Limb (tissue), 2 donors: ENCODE measurements around the gene PIGH.

Experiments used
- DNase-seq, 2 donors: peaks; one replicate each; pipeline ENCODE4 v3.0.0-alpha.2; 2016; ENCODE audit errors: extremely low spot score in 2 of 2

PIGH gene

DNA sequence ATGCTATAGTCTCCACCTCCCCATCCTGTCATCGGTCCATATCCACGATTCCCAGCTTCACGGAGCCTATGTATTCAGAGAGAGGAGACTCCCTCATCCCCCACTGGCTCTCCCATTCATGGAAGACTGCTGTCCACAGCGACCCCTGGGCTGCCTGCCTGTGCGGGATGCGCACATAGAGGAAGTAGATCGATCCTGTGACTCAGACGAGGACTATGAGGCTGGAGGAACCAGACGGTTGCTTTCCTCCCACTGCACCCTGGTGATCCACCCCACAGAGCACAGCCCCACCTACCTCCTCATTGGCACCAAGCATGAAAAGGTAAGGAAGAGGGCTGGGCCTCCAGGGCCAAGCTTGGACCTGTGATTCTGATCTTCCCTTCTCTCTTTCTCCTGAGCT lies 24.4 kb downstream of the PIGH start:
- DNase-seq = no peak

DNA sequence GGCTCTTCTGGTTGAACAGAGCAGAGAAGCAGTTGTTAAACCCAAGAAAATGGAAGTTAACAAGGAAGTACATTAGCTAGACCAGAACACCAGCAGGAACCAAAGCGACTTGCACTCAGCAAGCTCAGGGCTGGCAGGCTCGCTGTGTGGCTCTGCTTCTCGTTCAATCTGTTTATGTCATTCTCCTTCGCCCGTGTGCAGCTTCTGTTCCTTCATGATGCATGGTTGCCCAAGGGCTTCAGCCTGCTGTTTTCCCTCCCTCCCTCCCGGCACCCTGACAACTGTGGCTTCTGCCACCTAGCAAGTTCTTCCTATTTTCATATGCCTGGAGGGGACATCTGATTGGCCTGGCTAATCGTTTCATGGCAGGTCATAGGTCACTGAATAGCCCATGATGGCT lies 25.3 kb downstream of the PIGH start:
- no peak for DNase-seq

DNA sequence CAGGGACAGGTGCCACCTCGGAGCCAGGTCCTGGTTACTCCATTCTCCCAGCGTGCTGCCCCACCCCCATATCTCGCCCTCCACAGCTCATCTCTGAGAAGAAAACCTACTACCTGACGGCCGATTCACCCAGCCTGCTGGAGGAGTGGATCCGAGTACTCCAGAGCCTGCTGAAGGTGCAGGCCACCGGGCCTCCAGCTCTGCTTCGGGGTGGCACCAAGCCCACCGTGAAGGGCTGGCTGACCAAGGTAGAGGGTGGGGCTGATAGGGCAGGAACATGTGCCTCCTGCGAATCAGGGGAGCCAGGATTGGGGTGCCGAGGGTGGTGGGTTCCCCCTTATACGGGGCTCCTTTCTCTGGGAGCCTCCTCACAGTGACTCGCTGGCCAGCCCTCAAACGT lies 25.9 kb downstream of the PIGH start:
- no peak for DNase-seq

DNA sequence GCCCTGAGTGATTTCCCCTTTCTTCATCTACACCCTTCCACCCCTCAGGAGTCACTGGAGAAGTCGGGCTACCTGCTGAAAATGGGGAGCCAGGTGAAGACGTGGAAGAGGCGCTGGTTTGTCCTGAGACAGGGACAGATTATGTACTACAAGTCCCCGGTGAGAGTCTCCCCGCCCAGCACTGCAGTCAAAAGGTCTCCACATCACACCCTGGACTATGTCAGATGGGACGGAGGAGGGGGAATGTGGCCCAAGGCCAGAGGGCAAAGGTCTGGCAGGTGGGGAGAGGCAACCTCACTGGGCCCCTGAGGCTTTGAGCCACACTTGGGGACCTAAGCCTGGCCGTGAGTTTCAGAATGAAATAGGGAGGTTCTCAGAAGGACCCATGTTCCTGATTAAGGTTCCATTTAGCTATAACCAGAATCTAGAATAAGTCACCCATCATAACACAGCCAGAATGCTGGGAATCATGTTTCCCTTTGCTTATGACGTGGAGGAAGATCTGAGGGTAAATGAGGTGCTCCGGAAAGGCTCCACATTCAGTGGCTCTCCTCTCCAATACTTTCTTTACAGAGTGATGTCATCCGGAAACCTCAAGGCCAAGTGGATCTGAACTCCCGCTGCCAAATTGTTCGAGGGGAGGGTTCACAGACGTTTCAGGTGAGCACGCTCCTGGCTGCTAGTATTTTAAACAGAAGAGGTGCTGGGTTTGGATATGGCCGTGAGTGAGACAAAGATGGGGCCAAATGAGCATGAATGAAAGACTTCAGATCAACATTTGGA lies 26.6 kb downstream of the PIGH start:
- DNase-seq = no peak

GRCh38 chr14:67572608-67573007 lies 27.5 kb downstream of the PIGH start:
- no peak for DNase-seq

DNA sequence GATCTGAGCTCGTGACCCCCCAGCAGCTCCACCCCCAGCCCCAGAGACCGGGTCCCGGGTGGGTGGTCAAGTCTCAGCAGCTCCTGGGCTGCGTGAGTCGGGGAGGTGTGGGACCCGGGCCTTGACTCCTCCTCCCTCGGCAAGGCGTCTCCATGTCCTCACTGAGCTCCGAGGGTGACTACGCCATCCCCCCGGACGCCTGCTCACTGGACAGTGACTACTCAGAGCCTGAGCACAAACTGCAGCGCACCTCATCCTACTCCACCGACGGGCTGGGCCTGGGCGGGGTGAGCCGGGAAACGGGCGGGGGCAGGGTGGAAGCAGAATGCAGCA lies 28.1 kb downstream of the PIGH start:
- no peak for DNase-seq

DNA sequence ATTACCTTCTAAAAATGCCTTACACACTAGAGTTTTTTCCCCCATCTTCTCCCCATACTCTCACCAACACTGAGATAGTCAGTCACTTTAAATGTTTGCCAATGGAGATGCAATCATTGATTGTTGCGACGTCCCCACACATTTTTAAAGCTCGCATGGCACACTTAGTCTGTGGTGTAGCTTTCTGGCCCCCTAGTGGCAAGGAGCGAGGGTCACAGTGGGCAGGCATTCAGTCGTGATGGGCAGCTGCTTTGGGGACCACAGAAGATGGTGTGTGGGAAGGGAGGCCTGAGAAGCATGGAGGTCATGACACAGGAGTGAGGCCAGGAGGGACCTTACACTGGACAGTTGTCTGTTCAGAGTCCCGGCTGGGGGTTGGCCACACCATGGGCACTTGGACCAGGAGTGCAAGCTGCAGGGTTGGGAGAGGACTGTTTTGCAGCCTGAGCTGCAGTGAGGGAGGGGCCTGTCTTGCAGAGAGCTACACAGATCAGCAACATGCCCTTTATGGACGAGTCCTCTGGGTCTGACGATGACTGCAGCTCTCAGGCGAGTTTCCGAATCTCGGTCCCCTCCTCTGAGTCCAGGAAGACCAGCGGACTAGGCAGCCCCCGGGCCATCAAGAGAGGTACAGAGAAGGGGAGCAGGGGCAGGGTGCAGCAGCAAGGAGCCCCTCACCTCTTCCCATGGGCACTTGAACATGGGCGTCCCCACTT lies 28.6 kb downstream of the PIGH start:
- DNase-seq = peak; percentile 40 to 77

DNA sequence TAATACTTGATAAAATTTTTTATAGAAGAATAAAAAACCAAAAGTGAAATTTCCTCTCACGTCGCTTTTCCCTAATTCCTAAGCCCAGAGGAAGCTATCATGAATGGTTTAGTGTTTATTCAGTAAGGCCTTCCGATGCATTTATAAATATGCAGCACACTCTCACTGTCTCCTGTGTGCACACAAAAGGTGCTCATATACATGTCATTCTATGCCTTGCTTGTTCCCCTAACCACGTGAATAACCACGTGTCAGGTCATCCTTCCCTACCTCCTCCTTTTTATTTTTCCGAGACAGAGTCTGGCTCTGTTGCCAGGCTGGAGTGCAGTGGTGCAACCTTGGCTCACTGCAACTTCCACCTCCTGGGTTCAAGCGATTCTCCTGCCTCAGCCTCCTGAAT lies 29.6 kb downstream of the PIGH start:
- no peak for DNase-seq

GRCh38 chr14:67569651-67570290 lies 30.3 kb downstream of the PIGH start:
- DNase-seq = no peak

DNA sequence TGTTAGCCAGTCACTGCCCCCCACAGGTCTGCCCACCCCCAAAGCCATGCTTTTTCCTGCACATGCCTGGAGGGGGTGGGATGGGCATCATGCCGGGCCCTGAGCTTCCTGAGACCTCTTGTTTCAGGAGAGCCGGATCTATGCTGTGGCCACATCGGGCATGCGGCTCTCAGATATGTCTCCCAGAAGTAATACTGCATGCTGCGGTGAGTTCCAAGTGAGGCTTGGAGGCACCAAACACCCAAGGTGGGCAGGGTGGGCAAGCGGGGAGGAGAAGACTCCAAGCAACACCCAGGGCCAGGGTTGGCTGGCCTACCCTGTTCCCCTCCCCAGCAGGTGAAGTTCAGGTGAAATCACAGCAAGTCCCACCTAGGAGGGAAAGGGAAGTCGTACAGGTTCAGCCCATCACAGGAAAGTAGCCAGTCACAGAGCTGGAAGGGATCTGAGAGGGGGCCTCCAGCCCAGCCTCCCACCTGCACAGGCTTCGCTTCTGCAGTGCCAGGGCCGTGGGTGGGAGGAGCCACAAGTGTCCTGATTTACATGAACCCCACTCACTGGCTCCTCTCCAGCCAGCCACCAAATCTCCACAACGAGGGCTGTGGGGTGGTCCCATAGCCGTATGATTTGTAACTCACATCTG lies 30.9 kb downstream of the PIGH start:
- DNase-seq = no peak

GRCh38 chr14:67567654-67568053 lies 32.4 kb downstream of the PIGH start:
- DNase-seq = no peak

- DNase-seq = no peak
These were observed 33.2 kb downstream of the PIGH start for GRCh38 chr14:67566908-67567307.

GRCh38 chr14:67564236-67564635 lies 35.8 kb downstream of the PIGH start:
- DNase-seq = no peak

DNA sequence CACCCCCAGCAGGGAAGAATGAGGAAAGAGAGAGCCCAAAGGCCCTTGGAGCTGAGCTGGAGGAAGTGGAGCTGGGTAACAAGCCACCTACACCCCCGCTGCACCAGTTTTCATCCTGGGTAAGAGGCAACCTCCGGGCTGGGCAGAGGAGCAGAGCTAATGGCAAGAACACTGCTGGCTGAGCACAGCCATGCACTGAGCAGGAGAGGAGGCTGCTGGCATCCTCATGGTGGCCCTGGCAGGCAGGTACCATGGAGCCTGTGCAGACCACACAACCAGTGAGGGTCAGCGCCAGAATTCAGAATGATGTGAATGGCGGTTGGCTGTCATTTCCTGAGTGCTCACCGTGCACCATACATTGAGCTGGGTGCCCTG lies 37.3 kb downstream of the PIGH start:
- no peak for DNase-seq

DNA sequence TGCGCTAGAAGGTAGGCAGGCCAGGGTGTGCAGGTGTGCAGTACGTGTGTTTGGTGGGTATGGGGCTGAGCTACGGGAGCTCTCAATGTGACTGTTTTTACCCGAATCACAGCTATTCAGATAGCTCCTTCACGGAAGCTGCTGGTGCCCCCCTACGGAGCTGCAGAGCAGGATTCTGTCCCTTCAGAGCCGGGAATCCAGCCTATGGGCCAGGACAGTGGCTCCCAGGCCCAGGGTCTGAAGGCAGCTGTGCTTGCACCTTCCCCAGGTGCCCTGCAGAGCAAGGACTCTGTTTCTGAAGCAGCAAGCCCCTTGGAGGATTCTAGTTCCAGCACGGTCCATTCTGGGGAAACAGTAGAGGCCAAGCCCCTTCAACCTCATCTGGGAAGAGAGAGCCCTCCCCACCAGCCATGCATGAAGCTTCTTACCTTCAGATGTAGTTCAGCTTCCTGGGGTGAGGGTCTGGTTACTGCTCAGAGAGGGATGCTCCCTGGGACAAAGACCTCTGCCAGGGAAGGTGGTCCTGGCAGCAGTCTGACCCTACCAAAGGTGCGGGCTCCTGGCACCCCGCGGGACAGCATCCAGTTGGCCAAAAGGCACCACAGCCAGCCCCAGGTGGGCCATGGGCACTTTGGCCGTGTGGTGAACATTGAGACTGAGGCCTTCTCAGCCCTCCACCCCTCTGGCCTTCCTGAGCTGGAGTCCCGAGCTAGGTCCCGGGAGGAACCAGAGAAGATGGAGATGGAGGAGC lies 37.9 kb downstream of the PIGH start:
- DNase-seq = no peak

DNA sequence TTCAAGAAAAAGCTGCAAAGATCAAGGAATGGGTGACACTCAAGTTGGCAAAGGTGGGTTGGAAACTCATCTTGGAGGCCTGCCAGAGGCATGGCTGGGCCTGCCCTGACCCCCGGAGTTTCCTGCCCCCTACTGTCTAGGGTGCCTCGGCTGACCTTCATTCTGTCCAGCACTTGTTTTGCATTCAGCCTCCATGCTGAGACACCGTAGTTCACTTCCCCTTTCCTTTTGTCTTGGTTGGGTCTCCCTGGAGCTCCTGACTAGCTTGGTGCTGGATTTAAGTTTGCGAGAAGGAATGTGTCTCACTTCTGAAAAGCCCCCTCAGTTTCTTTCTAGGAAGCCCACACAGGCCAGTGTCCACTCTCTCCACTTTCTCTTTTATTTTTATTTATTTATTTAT lies 40.4 kb downstream of the PIGH start:
- DNase-seq = no peak

GRCh38 chr14:67557656-67558055 lies 42.4 kb downstream of the PIGH start:
- no peak for DNase-seq

DNA sequence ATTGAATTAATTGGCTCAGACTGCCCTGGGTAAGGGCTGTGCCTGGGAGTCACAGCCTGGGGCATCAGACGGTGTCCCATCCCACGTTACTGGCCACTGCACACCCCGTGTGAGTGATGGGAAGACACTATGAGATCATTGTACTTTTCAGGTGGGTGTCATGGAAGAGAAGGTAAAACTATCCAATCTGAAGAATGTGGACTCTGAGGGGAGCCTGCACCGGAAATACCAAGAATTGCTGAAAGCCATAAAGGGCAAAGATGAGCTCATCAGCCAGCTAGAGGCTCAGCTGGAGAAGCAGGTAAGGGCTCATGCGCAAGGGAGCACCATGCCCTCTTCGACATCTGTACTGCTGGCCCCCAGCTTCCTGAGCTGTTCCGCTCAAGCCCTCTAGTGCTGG lies 43.0 kb downstream of the PIGH start:
- DNase-seq = no peak

- DNase-seq = no peak
These were observed 43.4 kb downstream of the PIGH start for GRCh38 chr14:67556671-67557070.

DNA sequence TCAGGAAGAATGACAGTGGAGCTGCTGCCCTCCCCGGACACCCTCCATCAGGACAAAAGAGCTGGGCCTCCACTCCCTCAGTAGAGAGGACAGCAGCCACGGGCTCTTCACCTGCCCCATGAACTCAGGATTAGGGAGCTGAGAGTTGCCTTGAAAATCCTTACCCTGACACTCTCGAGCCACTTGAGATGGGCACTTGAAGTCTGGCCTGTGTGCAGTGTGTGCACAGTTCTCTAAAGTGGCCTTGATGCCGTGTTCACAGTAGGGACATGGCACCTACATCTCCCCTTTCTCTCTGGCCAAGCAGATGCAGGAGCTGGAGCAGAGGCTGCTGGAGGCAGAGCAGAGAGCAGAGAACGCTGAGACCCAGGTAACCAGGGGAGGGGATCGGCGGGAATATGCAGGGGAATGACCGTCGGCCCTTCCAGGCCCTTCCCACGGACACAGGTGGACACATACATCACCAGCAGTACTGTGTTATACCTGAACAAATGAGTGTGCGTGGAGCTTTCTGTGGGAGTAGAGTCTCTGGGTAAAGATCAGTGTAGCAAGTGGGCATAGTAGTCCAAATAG lies 44.5 kb downstream of the PIGH start:
- no peak for DNase-seq

- no peak for DNase-seq
These were observed 45.7 kb downstream of the PIGH start for GRCh38 chr14:67554341-67554740.
